ENCODE data around the gene FOSB.

FOSB gene

DNA sequence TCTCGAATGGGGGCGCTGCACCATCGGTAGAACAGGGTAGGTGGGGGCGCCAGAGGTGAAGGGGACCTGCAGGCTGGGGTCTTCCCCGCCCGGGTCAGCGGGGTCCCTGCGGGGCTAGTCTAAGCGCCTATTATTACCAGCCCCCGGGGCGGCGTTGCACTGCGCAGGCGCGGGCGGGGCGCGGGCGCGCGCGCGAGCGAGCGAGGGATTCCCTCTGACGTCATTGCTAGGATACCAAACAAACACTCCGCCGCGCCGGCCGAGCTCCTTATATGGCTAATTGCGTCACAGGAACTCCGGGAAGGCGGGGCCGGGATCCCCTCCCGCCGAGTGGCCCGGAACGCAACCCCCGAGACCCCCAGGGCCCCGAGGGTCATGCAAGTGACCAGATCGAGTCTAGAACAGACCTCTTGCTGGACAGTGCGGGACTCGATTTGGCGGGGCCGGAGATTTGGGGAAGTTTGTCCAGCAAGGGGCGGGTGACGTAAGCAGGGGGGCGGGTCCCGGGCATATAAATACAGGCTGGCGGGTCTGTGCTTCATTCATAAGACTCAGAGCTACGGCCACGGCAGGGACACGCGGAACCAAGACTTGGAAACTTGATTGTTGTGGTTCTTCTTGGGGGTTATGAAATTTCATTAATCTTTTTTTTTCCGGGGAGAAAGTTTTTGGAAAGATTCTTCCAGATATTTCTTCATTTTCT, at the start of gene FOSB:
Gene FOSB, plus strand, starts transcription at position 541 of the 703 bp plus-strand sequence. CDS start 591 bp downstream, outside the sequence.
- H3K4me3 ChIP-seq (ENCODE audit: low read depth, low read length): peak within 1 kb of the TSS; percentile 67
- DNase-seq (ENCODE audit: low read depth): peak; percentile 77
- TF ChIP-seq, protein P1, sequence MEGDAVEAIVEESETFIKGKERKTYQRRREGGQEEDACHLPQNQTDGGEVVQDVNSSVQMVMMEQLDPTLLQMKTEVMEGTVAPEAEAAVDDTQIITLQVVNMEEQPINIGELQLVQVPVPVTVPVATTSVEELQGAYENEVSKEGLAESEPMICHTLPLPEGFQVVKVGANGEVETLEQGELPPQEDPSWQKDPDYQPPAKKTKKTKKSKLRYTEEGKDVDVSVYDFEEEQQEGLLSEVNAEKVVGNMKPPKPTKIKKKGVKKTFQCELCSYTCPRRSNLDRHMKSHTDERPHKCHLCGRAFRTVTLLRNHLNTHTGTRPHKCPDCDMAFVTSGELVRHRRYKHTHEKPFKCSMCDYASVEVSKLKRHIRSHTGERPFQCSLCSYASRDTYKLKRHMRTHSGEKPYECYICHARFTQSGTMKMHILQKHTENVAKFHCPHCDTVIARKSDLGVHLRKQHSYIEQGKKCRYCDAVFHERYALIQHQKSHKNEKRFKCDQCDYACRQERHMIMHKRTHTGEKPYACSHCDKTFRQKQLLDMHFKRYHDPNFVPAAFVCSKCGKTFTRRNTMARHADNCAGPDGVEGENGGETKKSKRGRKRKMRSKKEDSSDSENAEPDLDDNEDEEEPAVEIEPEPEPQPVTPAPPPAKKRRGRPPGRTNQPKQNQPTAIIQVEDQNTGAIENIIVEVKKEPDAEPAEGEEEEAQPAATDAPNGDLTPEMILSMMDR (IDR thresholded peaks at IDR 0.05; ENCODE audit: low read depth, low read length, missing control alignments): peak; percentile 6

- H3K4me3 ChIP-seq (ENCODE audit: low read depth, low read length): no peak overlapping the region
- no peak for DNase-seq (ENCODE audit: low read depth)
- TF ChIP-seq, protein P1 (IDR thresholded peaks at IDR 0.05; ENCODE audit: low read depth, low read length, missing control alignments): no peak
These were observed 49.0 kb upstream of the FOSB start for GRCh38 chr19:45418802-45419201.

DNA sequence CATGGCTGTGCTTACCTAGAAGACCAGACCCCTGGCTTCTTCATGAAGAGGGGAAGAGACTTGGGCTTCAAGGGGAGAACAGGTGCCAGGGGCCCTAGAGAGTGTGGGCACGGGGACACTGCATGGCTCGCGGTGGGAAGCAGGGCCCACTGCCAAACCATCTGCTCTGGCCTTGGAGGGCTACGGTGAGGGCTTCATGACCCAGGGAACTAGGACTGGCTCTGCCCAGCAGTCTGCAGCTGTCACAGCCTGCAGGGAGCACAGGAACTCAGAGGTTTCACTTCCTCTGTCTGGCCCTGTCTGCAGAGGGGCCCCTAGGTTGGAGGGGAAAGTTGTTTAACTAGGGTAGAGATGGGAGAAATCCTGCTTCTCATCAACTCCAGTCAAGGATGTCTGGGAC, 48.4 kb upstream of the FOSB start:
- TF ChIP-seq, protein P1 (IDR thresholded peaks at IDR 0.05; ENCODE audit: low read depth, low read length, missing control alignments): no peak
- peak; percentile 56 for DNase-seq (ENCODE audit: low read depth)
- H3K4me3 ChIP-seq (ENCODE audit: low read depth, low read length): no peak overlapping the region

DNA sequence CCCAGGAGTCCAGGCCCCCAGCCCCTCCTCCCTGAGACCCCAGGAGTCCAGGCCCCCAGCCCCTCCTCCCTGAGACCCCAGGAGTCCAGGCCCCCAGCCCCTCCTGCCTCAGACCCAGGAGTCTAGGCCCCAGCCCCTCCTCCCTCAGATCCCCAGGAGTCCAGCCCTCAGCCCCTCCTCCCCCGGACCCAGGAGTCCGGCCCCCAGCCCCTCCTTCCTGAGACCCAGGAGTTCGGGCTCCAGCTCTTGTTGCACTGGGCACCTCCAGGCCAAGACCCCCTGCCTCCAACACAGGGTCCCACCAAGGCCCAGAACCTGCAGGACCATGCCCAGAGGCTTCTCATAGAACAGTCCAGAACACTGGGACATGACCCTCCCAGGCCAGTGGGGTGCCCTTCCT, 47.9 kb upstream of the FOSB start:
- TF ChIP-seq, protein P1 (IDR thresholded peaks at IDR 0.05; ENCODE audit: low read depth, low read length, missing control alignments): no peak
- DNase-seq (ENCODE audit: low read depth): no peak
- H3K4me3 ChIP-seq (ENCODE audit: low read depth, low read length): no peak overlapping the region

GRCh38 chr19:45420356-45420755, 47.4 kb upstream of the FOSB start:
- DNase-seq (ENCODE audit: low read depth): no peak
- TF ChIP-seq, protein P1 (IDR thresholded peaks at IDR 0.05; ENCODE audit: low read depth, low read length, missing control alignments): no peak
- no peak overlapping the region for H3K4me3 ChIP-seq (ENCODE audit: low read depth, low read length)

DNA sequence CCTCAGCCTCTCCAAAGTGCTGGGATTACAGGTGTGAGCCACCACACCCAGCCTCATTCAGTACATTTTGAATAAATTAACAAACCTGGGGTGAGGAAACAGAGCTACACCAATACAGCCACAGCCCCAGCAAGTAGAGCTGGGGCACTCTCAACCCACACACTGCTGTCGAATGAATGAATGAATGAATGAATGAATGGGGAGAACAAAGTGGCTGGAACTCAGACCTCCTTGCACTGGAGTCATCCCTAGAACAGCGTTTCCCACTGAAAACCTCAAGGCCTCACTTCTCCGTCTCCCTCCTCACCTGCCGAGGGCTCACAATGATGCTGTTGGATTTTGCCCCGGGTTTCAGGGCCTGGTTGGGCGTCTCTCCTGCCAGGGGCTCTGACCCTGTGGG, 46.9 kb upstream of the FOSB start:
- TF ChIP-seq, protein P1 (IDR thresholded peaks at IDR 0.05; ENCODE audit: low read depth, low read length, missing control alignments): no peak
- no peak for DNase-seq (ENCODE audit: low read depth)
- no peak overlapping the region for H3K4me3 ChIP-seq (ENCODE audit: low read depth, low read length)

GRCh38 chr19:45421947-45422498, 45.8 kb upstream of the FOSB start:
- TF ChIP-seq, protein P1 (IDR thresholded peaks at IDR 0.05; ENCODE audit: low read depth, low read length, missing control alignments): no peak
- H3K4me3 ChIP-seq (ENCODE audit: low read depth, low read length): no peak overlapping the region

More at GRCh38 chr19:45421947-45422498, 45.8 kb upstream of the FOSB start:
- no peak for DNase-seq (ENCODE audit: low read depth)

Data from GM12864 (cell line).